ENCODE results near the gene KRTAP24-1. TPM values are rescaled to one million over a fixed set of nuclear protein-coding genes. Genes with fewer than 3 reads are reported as not detected.

Gene KRTAP24-1
- total RNA-seq, 2 experiments from 2014 or later: not detected

DNA sequence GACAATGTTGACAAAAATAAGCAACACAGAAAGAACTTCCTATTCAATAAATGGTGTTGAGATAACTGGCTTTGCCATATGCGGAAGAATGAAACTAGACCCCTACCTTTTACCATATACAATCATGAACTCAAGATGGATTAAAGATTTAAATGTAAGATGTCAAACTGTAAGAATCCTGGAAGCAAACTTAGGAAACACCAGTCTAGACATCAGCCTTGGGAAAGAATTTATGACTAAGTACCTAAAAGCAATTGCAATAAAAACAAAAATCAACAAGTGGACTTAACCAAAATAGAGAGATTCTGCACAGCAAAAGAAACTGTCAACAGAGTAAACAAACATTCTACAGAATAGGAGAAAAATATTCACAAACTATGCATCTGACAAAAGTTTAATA lies 50.7 kb downstream of the KRTAP24-1 start:
- DNase-seq (no peak), ATAC-seq (no peak)
- no peak overlapping the region for H3K4me3 Mint-ChIP-seq
- H3K9me3 Mint-ChIP-seq: no peaks in the 10 kb centered on the region
- intact Hi-C loops (cut with micrococcal nuclease): no loop called here
- TF ChIP-seq, protein P1, sequence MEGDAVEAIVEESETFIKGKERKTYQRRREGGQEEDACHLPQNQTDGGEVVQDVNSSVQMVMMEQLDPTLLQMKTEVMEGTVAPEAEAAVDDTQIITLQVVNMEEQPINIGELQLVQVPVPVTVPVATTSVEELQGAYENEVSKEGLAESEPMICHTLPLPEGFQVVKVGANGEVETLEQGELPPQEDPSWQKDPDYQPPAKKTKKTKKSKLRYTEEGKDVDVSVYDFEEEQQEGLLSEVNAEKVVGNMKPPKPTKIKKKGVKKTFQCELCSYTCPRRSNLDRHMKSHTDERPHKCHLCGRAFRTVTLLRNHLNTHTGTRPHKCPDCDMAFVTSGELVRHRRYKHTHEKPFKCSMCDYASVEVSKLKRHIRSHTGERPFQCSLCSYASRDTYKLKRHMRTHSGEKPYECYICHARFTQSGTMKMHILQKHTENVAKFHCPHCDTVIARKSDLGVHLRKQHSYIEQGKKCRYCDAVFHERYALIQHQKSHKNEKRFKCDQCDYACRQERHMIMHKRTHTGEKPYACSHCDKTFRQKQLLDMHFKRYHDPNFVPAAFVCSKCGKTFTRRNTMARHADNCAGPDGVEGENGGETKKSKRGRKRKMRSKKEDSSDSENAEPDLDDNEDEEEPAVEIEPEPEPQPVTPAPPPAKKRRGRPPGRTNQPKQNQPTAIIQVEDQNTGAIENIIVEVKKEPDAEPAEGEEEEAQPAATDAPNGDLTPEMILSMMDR (IDR thresholded peaks at IDR 0.05): no peak
- no peaks in the 10 kb centered on the region for H3K27me3 Mint-ChIP-seq
- CTCF ChIA-PET: no interaction called here
- POLR2A ChIA-PET: no interaction called here
- no peaks in the 10 kb centered on the region for H3K4me1 Mint-ChIP-seq (ENCODE audit: low read depth)
- H3K27ac Mint-ChIP-seq: no peak overlapping the region
- H3K36me3 Mint-ChIP-seq (ENCODE audit: low read depth): no peaks in the 10 kb centered on the region

Other genes starting within 250 kb of the KRTAP24-1 start
- gene CLDN17, start 116.1 kb downstream of the KRTAP24-1 start, total RNA-seq: not detected
- not detected for gene CLDN8, start 66.9 kb downstream of the KRTAP24-1 start, total RNA-seq
- not detected for gene KRTAP25-1, start 6.6 kb upstream of the KRTAP24-1 start, total RNA-seq
- not detected for gene KRTAP26-1, start 37.4 kb upstream of the KRTAP24-1 start, total RNA-seq
- not detected for gene KRTAP27-1, start 54.7 kb upstream of the KRTAP24-1 start, total RNA-seq
- gene KRTAP23-1, start 65.7 kb upstream of the KRTAP24-1 start, total RNA-seq: not detected
- gene KRTAP13-2, start 89.3 kb upstream of the KRTAP24-1 start, total RNA-seq: not detected
- not detected for gene KRTAP13-1, start 113.1 kb upstream of the KRTAP24-1 start, total RNA-seq
- gene KRTAP13-3, start 143.0 kb upstream of the KRTAP24-1 start, total RNA-seq: not detected
- gene KRTAP13-4, start 147.3 kb upstream of the KRTAP24-1 start, total RNA-seq: not detected
- gene KRTAP15-1, start 157.3 kb upstream of the KRTAP24-1 start, total RNA-seq: not detected
- gene KRTAP19-1, start 197.4 kb upstream of the KRTAP24-1 start, total RNA-seq: not detected
- gene KRTAP19-2, start 204.5 kb upstream of the KRTAP24-1 start, total RNA-seq: not detected
- not detected for gene KRTAP19-3, start 209.1 kb upstream of the KRTAP24-1 start, total RNA-seq
- gene KRTAP19-4, start 214.2 kb upstream of the KRTAP24-1 start, total RNA-seq: not detected
- gene KRTAP19-5, start 219.2 kb upstream of the KRTAP24-1 start, total RNA-seq: not detected

Data from activated CD8-positive, alpha-beta T cell treated with anti-CD3 and anti-CD28 coated beads for 36 hours (primary cell).